ENCODE measurements around the gene FAIM2. TPM values are rescaled to one million over a fixed set of nuclear protein-coding genes. Genes with fewer than 3 reads are reported as not detected.
"Not testable (repeated sequence)": the region's sequence is repeated elsewhere in the genome, so short reads cannot be mapped to it uniquely, and the experiment has no call there.

The FAIM2 gene
- polyA plus RNA-seq, 4 donors, result 3.0 to 5.8 (median 4.7) TPM

DNA sequence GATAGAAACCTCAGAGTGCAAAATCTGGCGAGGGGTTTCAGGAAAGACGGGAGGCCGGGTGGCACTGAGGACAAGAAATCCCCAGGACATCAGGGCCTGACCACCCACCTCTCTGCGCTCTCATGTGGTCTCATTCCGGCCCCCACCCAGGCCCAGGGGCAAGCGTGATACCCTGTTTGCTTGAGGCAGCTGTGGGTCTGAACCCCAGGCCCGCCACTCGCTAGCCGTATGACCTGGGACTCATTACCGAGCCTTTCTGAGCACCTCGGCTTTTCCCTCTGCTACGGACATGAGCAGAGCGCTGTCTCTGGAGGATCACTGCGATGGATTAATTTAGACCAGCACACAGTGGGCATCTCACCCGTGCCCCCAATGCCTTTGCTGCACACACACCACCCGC is 35.3 kb downstream of the FAIM2 start:
- no peak for DNase-seq (ENCODE audit: low read depth in 4 of 4, low spot score in 2 of 4)

- no peak for DNase-seq (ENCODE audit: low read depth in 4 of 4, low spot score in 2 of 4)
Measured at GRCh38 chr12:49867570-49868341, 35.9 kb downstream of the FAIM2 start.

GRCh38 chr12:49866859-49867569 is 36.7 kb downstream of the FAIM2 start:
- DNase-seq (ENCODE audit: low read depth in 4 of 4, low spot score in 2 of 4), result peak in 2 of 4 donors; percentile 47 to 66

GRCh38 chr12:49865782-49866135 is 37.9 kb downstream of the FAIM2 start:
- no peak for DNase-seq (ENCODE audit: low read depth in 4 of 4, low spot score in 2 of 4)

DNA sequence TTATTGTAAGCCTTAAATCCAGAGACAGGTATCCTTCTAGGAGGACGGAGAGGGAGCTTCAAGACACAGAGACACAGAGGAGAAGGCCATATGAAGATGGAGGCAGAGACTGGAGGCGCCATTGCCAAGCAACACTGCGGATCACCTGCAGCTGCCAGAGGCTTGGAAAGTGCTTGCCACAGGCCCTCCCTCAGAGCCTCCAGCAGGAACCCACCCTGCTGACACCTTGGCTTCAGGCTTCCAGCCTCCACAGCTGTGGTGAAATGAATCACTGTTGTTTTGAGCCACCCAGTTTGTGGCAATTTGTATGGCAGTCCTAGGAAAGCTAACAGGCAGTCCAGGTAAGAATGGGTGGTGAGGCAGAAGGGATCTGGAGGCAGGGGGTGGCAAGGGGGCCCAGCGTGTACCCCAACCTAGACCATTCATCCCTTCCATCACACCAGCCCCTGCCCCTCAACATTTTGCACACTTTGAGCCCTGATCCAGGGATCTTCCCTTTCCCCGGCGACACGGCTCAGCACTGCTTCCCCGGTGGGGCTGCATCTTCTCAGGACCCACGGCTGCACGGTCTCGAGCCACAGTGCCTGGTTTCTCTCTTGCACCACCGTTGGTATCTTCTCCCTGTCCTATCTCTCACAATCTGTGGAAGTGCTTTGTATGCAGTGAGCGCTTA is 38.5 kb downstream of the FAIM2 start:
- no peak for DNase-seq (ENCODE audit: low read depth in 4 of 4, low spot score in 2 of 4)

- no peak for DNase-seq (ENCODE audit: low read depth in 4 of 4, low spot score in 2 of 4)
Measured at GRCh38 chr12:49864798-49865090, 39.0 kb downstream of the FAIM2 start.

GRCh38 chr12:49863946-49864797 is 39.5 kb downstream of the FAIM2 start:
- DNase-seq (ENCODE audit: low read depth in 4 of 4, low spot score in 2 of 4), result no peak

DNA sequence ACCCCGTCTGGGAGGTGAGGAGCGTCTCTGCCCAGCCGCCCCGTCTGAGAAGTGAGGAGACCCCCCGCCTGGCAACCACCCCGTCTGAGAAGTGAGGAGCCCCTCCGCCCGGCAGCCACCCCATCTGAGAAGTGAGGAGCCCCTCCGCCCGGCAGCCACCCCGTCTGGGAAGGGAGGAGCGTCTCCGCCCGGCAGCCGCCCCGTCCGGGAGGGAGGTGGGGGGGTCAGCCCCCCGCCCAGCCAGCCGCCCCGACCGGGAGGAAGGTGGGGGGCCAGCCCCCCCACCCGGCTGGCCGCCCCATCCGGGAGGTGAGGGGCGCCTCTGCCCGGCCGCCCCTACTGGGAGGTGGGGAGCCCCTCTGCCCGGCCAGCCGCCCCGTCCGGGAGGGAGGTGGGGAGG is 42.8 kb downstream of the FAIM2 start:
- not testable (repeated sequence) for DNase-seq (ENCODE audit: low read depth in 4 of 4, low spot score in 2 of 4)

GRCh38 chr12:49855890-49856289 is 47.8 kb downstream of the FAIM2 start:
- DNase-seq (ENCODE audit: low read depth in 4 of 4, low spot score in 2 of 4), result not testable (repeated sequence)

DNA sequence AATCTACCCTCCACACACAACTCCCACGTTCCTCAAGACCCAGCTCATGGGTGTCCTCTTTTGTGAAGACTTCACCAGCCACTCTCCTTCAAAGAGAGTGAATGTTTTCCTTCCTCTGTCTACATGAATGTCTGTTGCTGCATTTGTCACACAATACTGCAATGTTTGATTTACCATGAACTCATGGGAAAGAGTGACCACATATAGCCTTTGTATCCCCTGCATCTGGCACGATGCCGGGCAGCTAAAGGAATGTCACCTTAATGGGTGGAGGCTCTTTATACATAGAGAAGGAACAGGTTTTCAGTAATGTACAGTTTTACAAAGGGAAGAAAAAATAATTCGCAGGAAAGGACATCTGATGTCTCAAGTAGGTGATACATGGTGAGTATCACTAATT is 48.7 kb downstream of the FAIM2 start:
- DNase-seq (ENCODE audit: low read depth in 4 of 4, low spot score in 2 of 4), result no peak

GRCh38 chr12:49853671-49854070 is 50.0 kb downstream of the FAIM2 start:
- no peak for DNase-seq (ENCODE audit: low read depth in 4 of 4, low spot score in 2 of 4)

GRCh38 chr12:49847161-49847560 is 56.5 kb downstream of the FAIM2 start:
- no peak for DNase-seq (ENCODE audit: low read depth in 4 of 4, low spot score in 2 of 4)

GRCh38 chr12:49846032-49846431 is 57.7 kb downstream of the FAIM2 start:
- DNase-seq (ENCODE audit: low read depth in 4 of 4, low spot score in 2 of 4), result no peak

- DNase-seq (ENCODE audit: low read depth in 4 of 4, low spot score in 2 of 4), result no peak
Measured at GRCh38 chr12:49843876-49844437, 59.7 kb downstream of the FAIM2 start.

DNA sequence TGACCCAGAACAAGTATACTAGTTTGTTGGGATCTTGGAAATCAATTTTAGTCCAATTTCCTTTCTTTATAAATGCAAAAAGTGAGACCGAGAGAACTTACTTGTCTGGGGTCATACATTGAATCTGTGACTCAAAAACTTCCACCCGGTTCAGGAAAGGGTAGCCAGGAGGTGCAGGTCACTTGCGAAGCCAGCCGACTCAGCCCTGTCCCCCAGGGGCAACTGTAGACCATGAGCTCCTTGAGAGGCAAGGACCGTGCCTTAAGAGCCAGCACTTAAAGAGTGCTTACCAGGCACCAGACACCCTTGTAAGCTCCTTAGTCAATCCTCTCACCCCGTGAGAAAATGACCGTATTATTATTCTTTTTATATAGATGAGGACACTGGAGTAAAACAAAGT is 60.3 kb downstream of the FAIM2 start:
- no peak for DNase-seq (ENCODE audit: low read depth in 4 of 4, low spot score in 2 of 4)

GRCh38 chr12:49842519-49843352 is 61.0 kb downstream of the FAIM2 start, which contains the start of gene BCDIN3D:
BCDIN3D (minus strand) TSS chr12:49843106; CDS start chr12:49843087, 19 bp downstream.
- peak; percentile 64 to 83 (median 80) for DNase-seq (ENCODE audit: low read depth in 4 of 4, low spot score in 2 of 4)

- DNase-seq (ENCODE audit: low read depth in 4 of 4, low spot score in 2 of 4), result no peak
Measured at GRCh38 chr12:49838973-49839633, 64.6 kb downstream of the FAIM2 start.

DNA sequence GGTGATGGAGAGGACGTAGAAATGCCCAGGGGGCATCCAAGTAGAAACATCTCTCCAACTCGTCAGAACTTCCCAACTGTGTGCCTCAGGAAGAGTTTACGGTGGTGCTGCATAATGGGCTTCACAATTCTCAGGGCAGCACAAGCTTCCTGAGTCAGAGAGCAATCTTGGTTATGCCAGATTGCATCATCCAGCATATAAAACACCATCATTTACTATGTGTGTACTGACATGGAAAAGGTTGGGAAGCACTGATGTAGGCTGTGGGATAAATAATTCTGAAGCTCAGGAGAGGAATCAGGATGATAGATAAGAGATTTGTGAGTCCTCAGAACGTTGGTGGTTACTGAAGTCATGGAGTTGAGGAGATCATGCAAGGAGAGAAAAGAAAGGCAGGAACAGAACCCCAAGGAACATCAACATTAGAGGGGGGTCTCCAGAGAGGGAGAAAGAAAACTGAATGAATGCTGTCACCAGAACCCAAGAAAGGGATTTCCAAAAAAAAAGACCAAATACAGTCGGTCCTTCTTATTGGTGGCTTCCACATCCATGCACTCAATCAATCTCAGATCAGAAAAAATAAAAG is 70.8 kb downstream of the FAIM2 start:
- DNase-seq (ENCODE audit: low read depth in 4 of 4, low spot score in 2 of 4), result no peak

GRCh38 chr12:49831717-49832116 is 72.0 kb downstream of the FAIM2 start:
- no peak for DNase-seq (ENCODE audit: low read depth in 4 of 4, low spot score in 2 of 4)
